B cell (primary cell): ENCODE results near the gene ARHGEF6. TPM values are rescaled to one million over a fixed set of nuclear protein-coding genes. Genes with fewer than 3 reads are reported as not detected.

Experiments
- ATAC-seq: fragments of 200-7000 bp; cut with Tn5 transposase; one replicate; pipeline ENCODE4 v1.10.0; 2021; ENCODE audit warnings: low read depth, mild to moderate bottlenecking, moderate number of reproducible peaks, moderate library complexity
- CTCF ChIA-PET: fragments of 350-600 bp; sonication (Branson Sonifier 250); formaldehyde crosslinking; loops from one replicate; lab custom pipeline; 2021; ENCODE audit warnings: antibody characterized with exemption, inconsistent platforms; lab: Charles Lee
- POLR2A ChIA-PET: fragments of 350-600 bp; sonication (Branson Sonifier 250); formaldehyde crosslinking; loops from one replicate; lab custom pipeline; 2021; ENCODE audit warnings: antibody characterized with exemption; lab: Charles Lee
- DNase-seq: peaks from one replicate; pipeline ENCODE4 v3.0.0; 2013
- H2AFZ ChIP-seq: 2 replicates; pipeline ENCODE4 v1.6.1; 2012; ENCODE audit warnings: mild to moderate bottlenecking, low read depth, low read length; ENCODE audit not compliant: insufficient read depth, poor library complexity, severe bottlenecking
- H3K27ac ChIP-seq, 2 donors: 1 replicate in 1 of 2; 2 replicates in 1 of 2; pipeline ENCODE4 v1.5.1; 2012 to 2013; ENCODE audit warnings: low read length in 2 of 2, mild to moderate bottlenecking in 2 of 2, moderate library complexity in 1 of 2
- H3K27me3 ChIP-seq, 4 experiments: fragments of 200-600 bp in 1 of 4; sonication (generic) in 1 of 4; replicated peaks in 1 of 4; 1 replicate in 2 of 4; 2 replicates in 2 of 4; pipeline versions ENCODE4 v1.6.1 to v1.7.0; 2013 to 2016; ENCODE audit warnings: low read length in 3 of 4, mild to moderate bottlenecking in 2 of 4, mixed read lengths in 1 of 4, moderate library complexity in 1 of 4; ENCODE audit not compliant: insufficient read depth in 4 of 4, control insufficient read depth in 3 of 4; ENCODE audit errors: control extremely low read depth in 1 of 4
- H3K36me3 ChIP-seq, 2 experiments: replicated peaks in 1 of 2; 1 replicate in 1 of 2; 2 replicates in 1 of 2; pipeline versions ENCODE4 v1.6.1 to v1.7.1; 2013; ENCODE audit warnings: low read length in 1 of 2; ENCODE audit not compliant: insufficient read depth in 2 of 2, control insufficient read depth in 1 of 2; ENCODE audit errors: control extremely low read depth in 1 of 2, extremely low read depth in 1 of 2
- H3K4me1 ChIP-seq, 2 donors: fragments of 200-600 bp in 1 of 2; sonication (generic) in 1 of 2; 1 replicate in 1 of 2; 2 replicates in 1 of 2; pipeline versions ENCODE4 v1.5.1 to v1.6.1; 2013 to 2017; ENCODE audit warnings: low read length in 2 of 2; ENCODE audit not compliant: control insufficient read depth in 2 of 2, insufficient read depth in 2 of 2
- H3K4me2 ChIP-seq: replicated peaks from 2 replicates; pipeline ENCODE3; 2012; ENCODE audit warnings: mild to moderate bottlenecking, low read depth, low read length; ENCODE audit not compliant: poor library complexity, severe bottlenecking
- H3K4me3 ChIP-seq, 5 experiments: fragments of 200-600 bp in 1 of 5; sonication (generic) in 1 of 5; 1 replicate in 3 of 5; 2 replicates in 2 of 5; pipeline versions ENCODE4 v1.5.1 to v1.7.0; 2011 to 2016; ENCODE audit warnings: low read length in 4 of 5, mild to moderate bottlenecking in 4 of 5, low read depth in 2 of 5, control low read depth in 1 of 5, moderate library complexity in 1 of 5; ENCODE audit not compliant: insufficient read depth in 1 of 5; ENCODE audit errors: control extremely low read depth in 1 of 5, extremely low read depth in 1 of 5
- H3K79me2 ChIP-seq: fragments of 200-600 bp; sonication (generic); one replicate; pipeline ENCODE4 v1.6.0; 2016; ENCODE audit warnings: low read length; ENCODE audit not compliant: control insufficient read depth, insufficient read depth
- H3K9ac ChIP-seq: fragments of 200-600 bp; sonication (generic); 2 replicates; pipeline ENCODE4 v1.6.1; 2017; ENCODE audit warnings: mild to moderate bottlenecking, low read length, moderate library complexity
- H3K9me3 ChIP-seq, 3 donors: one replicate each; pipeline versions ENCODE4 v1.6.1 to v1.7.1; 2013; ENCODE audit warnings: low read length in 2 of 3; ENCODE audit not compliant: control insufficient read depth in 2 of 3, insufficient read depth in 1 of 3; ENCODE audit errors: control extremely low read depth in 1 of 3
- H4K20me1 ChIP-seq: 2 replicates; pipeline ENCODE4 v1.6.0; 2012; ENCODE audit warnings: mild to moderate bottlenecking, low read length; ENCODE audit not compliant: insufficient read depth, control insufficient read depth, poor library complexity, severe bottlenecking
- H3K27ac Mint-ChIP-seq: one replicate; pipeline ENCODE4 v1.8.0; 2021; ENCODE audit warnings: mixed read lengths
- H3K27me3 Mint-ChIP-seq: one replicate; pipeline ENCODE4 v1.8.0; 2021; ENCODE audit warnings: mixed read lengths
- H3K4me1 Mint-ChIP-seq: one replicate; pipeline ENCODE4 v1.8.0; 2021; ENCODE audit warnings: mixed read lengths
- H3K4me3 Mint-ChIP-seq: one replicate; pipeline ENCODE4 v1.8.0; 2021; ENCODE audit warnings: mixed read lengths
- H3K9me3 Mint-ChIP-seq: one replicate; pipeline ENCODE4 v1.8.0; 2022; ENCODE audit warnings: mixed read lengths; ENCODE audit not compliant: insufficient read depth
- CTCF ChIP-seq: fragments of 200-600 bp; IDR thresholded peaks from one replicate; pipeline ENCODE4 v1.8.0; 2022; ENCODE audit warnings: antibody characterized with exemption, mild to moderate bottlenecking
- EZH2 ChIP-seq: IDR thresholded peaks from 2 replicates; pipeline ENCODE4 v1.6.1; 2012; ENCODE audit warnings: borderline replicate concordance, low read depth, mild to moderate bottlenecking, moderate library complexity, low read length; ENCODE audit not compliant: insufficient read depth, poor library complexity, severe bottlenecking
- WGBS: methylation state at CpG from one replicate; pipeline ENCODE4 v1.1.5; 2013; ENCODE audit warnings: missing lambda C conversion rate; ENCODE audit not compliant: insufficient coverage; 5-methylcytosine and 5-hydroxymethylcytosine counted together
- intact Hi-C: fragments of 100-400 bp; cut with micrococcal nuclease; formaldehyde crosslinking; loops from one replicate; pipeline ENCODE4 v1.10.0; 2022
- polyA plus RNA-seq: library from polyadenylated mRNA; depleted of rRNA; stranded (reverse); fragments of >200 nt; gene quantifications from 2 replicates; pipeline ENCODE4 v1.2.3, GENCODE V29; 2012
- total RNA-seq, 2 donors: library from RNA; stranded (reverse); fragments of 120-200 nt in 1 of 2; gene quantifications; 1 replicate in 1 of 2; 2 replicates in 1 of 2; pipeline versions ENCODE4 v1.2.3 to v1.2.4, GENCODE V29; 2013 to 2022

The ARHGEF6 gene
- total and polyA plus RNA-seq, 2 donors (not counting 1 experiment from before 2014, with no cell fraction given): 29.6 to 43.4 TPM

- H4K20me1 ChIP-seq: no peaks in the 10 kb centered on the region
- H3K9me3 ChIP-seq: no peaks in the 10 kb centered on the region
- H3K27me3 ChIP-seq: no peaks in the 10 kb centered on the region
- H3K27ac ChIP-seq: no peak overlapping the region
- no peak overlapping the region for H3K4me2 ChIP-seq
- WGBS: 100% methylated on average over 1 of the region's 1 CpG
- CTCF ChIA-PET: no interaction called here
- H3K4me3 Mint-ChIP-seq: no peak overlapping the region
- no peaks in the 10 kb centered on the region for H3K36me3 ChIP-seq
- no peaks in the 10 kb centered on the region for H3K9me3 Mint-ChIP-seq
- H3K9ac ChIP-seq: no peak overlapping the region
- DNase-seq (no peak), ATAC-seq (no peak)
- H3K4me1 ChIP-seq: no peaks in the 10 kb centered on the region
- no peak overlapping the region for H2AFZ ChIP-seq
- H3K79me2 ChIP-seq: no peaks in the 10 kb centered on the region
- TF ChIP-seq EZH2 (no peak), CTCF (no peak)
- H3K4me1 Mint-ChIP-seq: no peaks in the 10 kb centered on the region
- no peaks in the 10 kb centered on the region for H3K27me3 Mint-ChIP-seq
- intact Hi-C loops: no loop called here
- H3K27ac Mint-ChIP-seq: no peak overlapping the region
- POLR2A ChIA-PET: no interaction called here
- H3K4me3 ChIP-seq: no peak overlapping the region
Measured at GRCh38 chrX:136828830-136829229, 48.1 kb upstream of the ARHGEF6 start.

GRCh38 chrX:136827026-136827425 lies 46.3 kb upstream of the ARHGEF6 start:
- CTCF ChIA-PET: no interaction called here
- H3K27me3 Mint-ChIP-seq: no peaks in the 10 kb centered on the region
- intact Hi-C loops: no loop called here
- H3K9ac ChIP-seq: no peak overlapping the region
- no peak overlapping the region for H2AFZ ChIP-seq
- no peaks in the 10 kb centered on the region for H3K4me1 ChIP-seq
- no peaks in the 10 kb centered on the region for H3K36me3 ChIP-seq
- POLR2A ChIA-PET: interaction anchor here (0.7 kb wide), 1 partner anchor 1714 kb away, joined by 3 read pairs; no protein-coding TSS in a partner anchor
- H3K27me3 ChIP-seq: no peaks in the 10 kb centered on the region
- H3K4me1 Mint-ChIP-seq: no peaks in the 10 kb centered on the region
- no peak overlapping the region for H3K4me3 Mint-ChIP-seq
- no peak overlapping the region for H3K4me3 ChIP-seq
- H3K27ac ChIP-seq: no peak overlapping the region
- ATAC-seq: no peak
- TF ChIP-seq EZH2: no peak
- no peak for TF ChIP-seq CTCF
- DNase-seq: no peak
- no CpG with 5 or more reads among the region's 3 CpGs for WGBS
- H3K27ac Mint-ChIP-seq: no peak overlapping the region
- no peaks in the 10 kb centered on the region for H3K9me3 ChIP-seq
- no peaks in the 10 kb centered on the region for H3K79me2 ChIP-seq
- no peak overlapping the region for H3K4me2 ChIP-seq
- H3K9me3 Mint-ChIP-seq: no peaks in the 10 kb centered on the region
- H4K20me1 ChIP-seq: no peaks in the 10 kb centered on the region
